Retina (tissue), 1 donor: Measurements from ENCODE around the gene SRGN.
"Not testable (repeated sequence)": the region's sequence is repeated elsewhere in the genome, so short reads cannot be mapped to it uniquely, and the experiment has no call there.

Experiments used
- DNase-seq: peaks from one replicate; pipeline ENCODE4 v3.0.0-alpha.2; 2016

The SRGN gene

DNA sequence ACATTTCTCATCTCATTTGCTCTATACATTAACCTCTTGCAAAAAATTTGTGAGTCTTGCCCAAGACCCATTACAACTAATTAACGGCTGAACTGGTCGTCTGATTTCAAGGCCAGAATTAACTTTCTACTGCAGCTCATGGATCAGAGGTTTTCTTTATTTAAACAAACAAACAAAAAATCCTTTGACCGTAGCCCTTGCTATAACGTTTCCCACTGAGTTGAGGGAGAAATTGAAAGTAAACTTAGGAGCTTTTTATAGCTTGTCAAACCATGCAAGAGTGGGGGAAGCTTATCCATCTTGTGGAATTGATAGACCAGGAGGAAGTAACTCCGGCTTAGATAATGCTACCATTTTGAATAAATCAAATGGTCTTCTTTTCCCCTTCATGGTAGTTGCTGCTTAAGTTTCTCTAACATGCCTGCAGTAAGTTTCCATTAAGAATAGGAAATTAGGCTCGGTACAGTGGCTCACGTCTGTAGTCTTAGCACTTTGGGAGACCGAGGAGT is 3.3 kb downstream of the SRGN start:
- no peak for DNase-seq

GRCh38 chr10:69092959-69093850 is 5.3 kb downstream of the SRGN start:
- DNase-seq, result peak; percentile 51

GRCh38 chr10:69093933-69094332 is 6.0 kb downstream of the SRGN start:
- no peak for DNase-seq

- DNase-seq, result no peak
These were observed 8.1 kb downstream of the SRGN start for GRCh38 chr10:69096045-69096444.

GRCh38 chr10:69097729-69098128 is 9.8 kb downstream of the SRGN start:
- no peak for DNase-seq

DNA sequence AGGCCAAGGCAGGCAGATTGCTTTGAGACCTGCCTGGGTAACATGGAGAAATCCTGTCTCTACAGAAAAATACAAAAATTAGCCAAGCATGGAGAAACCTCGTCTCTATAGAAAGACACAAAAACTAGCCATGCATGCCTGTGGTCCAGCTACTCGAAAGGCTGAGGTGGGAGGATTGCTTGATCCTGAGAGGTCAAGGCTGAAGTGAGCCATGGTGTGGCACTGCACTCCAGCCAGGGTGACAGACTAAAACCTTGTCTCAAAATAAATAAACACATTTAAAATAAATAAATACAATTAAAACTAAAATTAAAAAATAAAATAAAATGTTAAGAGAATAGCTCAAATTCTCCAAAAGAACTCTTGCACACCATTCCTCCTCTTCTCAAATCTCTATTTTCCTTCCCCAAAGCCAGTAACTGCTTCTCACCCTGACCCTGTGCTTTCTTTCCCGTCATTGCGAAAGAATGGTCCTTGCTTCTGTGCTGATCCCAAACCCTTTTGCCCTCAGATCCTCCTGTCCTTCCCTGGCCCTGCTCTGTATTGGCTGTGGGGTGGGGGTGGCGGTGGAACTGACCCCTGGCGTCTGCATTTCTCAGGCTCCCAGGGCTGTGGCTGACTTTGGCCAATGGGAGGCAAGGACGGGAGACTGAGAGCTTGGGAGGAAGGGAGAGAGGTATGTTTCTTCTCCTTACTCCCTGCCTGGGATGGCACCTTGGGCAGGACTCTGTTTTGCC is 12.4 kb downstream of the SRGN start:
- DNase-seq, result no peak

GRCh38 chr10:69101451-69102095 is 13.7 kb downstream of the SRGN start:
- DNase-seq, result no peak

DNA sequence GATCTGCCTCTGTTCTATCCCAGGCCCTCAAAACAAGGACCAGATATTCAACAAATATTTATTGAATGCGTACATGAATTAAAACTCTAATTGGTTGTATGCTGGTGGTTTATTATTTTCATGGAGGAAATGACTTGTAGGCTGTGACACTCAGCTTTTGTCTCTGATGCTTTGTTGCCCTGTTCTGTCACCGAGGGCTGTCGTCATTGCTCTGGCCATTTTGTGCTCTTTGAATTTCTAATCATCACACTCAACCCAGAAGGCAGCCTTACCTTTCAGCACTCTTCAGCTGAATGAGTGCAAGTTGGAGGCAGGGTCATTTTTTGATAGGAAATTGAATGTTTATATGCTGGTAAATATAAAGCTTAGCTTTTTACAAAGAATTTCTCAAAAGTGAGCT is 14.5 kb downstream of the SRGN start:
- DNase-seq, result no peak

DNA sequence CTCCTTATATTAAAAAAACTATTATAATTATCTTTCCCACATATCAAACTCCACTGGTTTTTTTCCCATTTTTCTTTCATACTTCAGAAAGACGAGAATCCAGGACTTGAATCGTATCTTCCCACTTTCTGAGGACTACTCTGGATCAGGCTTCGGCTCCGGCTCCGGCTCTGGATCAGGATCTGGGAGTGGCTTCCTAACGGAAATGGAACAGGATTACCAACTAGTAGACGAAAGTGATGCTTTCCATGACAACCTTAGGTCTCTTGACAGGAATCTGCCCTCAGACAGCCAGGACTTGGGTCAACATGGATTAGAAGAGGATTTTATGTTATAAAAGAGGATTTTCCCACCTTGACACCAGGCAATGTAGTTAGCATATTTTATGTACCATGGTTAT is 15.9 kb downstream of the SRGN start:
- no peak for DNase-seq

GRCh38 chr10:69104994-69105790 is 17.3 kb downstream of the SRGN start:
- no peak for DNase-seq

DNA sequence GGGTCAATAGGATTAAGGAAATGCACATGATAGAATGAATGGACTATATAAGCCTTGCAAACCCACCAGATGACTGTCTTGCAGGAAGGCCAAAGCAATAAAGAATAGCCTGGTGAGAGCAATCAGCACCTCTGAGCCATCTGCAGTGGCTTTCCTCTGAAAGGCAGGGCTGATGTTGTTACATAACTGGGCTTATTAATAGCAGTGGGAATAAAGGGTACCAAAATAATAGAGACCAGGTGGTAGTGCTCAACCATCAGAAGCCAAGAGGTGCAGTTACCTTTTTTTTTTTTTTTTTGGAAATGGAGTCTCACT is 19.2 kb downstream of the SRGN start:
- DNase-seq, result no peak

DNA sequence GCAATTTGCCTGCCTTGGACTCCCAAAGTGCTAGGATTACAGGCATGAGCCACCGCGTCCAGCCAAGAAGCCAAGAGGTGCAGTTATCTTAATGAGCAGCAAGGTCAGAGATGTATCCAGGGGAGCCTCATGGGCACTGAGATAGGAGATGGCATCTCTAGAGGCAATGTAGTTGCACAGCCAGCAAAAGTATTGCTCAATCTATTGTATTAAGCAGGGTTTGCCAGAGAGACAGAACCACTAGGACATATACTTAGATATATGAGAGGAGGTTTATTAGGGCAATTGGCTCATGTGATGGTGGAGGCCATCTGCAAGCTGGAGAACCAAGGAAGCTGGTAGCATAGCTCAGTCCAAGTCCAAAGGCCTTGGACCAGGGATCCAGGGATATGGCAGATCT is 19.8 kb downstream of the SRGN start:
- DNase-seq, result no peak

DNA sequence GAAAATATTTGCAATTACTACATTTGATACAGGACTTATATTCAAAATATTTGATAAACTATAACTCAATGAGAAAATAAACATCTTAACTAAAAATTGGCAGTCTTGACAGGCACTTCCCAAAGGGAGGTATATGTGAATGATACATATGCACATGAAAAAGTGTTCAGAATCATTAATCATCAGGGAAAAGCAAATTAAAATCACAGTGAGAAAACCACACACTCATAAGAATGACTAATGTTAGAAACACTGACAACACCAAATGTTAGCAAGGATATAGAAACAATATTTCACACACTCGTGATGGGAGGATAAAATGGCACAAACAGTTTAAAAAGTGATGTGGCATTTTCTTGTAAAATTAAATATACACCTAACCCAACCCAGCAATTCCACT is 32.0 kb downstream of the SRGN start:
- no peak for DNase-seq

GRCh38 chr10:69123306-69123746 is 35.4 kb downstream of the SRGN start:
- DNase-seq, result no peak

DNA sequence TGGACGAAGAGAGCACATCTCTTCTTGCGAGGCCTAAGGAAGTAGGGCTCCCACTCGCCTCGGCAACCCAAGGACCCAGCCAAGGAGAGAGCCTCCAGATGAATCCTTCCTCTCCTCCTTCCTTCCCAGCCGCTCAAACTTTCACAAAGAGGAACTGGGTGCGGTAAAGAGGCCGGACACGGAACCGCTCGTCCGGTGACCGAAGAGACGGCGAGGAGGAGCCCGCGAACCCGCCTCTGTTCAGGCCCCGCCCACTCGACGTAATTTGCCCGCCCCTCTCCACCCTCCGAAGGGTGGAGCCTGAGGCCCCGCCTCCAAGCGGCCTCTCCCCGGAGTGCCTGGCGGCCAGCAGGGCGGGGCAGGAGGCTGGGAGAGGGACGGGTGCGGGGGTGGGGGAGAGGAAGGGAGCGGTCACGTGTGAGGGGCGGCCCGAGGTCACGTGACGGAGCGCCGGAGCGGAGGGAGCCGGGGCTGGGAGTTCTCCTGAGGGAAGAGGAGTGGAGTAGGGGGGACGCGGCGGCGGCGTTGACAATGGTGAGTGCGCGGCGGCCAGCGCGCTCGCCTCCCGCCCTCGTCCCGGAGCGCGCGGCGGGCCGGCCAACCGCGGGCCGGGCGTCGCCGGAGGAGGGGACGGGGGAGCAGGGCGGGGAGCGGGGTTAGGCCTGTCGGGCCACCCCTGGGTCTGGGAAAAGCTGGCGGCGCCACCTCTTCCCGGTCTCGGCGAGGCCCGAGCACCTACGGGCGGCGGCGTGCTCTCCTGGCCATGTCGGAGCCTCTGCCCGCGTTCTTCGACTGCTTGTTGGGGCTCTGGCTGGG is 36.1 kb downstream of the SRGN start, which contains the start of gene VPS26A:
Gene VPS26A (plus strand): TSS at position 432 of the 816 bp plus-strand sequence. CDS start 100 bp downstream, at position 532.
- peak; percentile 99 for DNase-seq

- peak; percentile 73 for DNase-seq
These were observed 36.8 kb downstream of the SRGN start for GRCh38 chr10:69124563-69125268.

DNA sequence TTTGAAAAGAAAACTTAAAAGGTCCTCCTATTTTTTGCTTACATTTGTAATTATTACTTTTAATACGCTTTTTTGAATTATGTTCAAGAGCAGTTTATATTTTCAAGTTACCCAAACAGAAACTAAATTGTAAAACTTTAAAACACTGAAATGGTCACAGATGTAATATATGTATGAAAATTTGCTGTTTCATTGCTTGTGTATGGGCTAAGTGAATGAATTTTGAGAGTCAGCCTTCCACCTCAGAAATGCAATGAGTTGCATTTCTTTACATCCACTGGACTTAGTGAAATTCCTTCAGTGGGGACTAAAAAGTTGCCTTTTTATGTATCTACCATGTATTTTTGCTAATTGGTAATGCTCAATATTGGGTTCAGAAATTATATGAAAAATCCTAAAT is 37.7 kb downstream of the SRGN start:
- DNase-seq, result no peak

DNA sequence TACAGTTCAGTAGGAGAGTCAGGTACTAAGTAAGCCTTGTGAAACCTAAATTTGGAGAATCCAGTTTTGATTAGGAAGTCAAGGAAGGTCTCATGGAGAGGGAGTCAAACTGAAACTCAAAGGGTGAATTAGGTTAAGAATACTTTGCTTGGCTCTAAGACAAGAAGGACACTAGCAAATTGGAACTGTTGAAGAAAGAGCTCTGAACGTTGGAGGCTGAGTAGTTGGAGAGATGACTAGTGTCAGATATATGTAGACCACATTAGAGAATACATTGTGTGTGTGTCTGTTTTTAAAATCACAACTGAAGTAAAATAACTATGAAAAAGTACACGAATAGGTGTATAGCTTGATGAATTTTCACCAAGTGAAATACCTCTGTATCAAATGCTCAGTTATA is 42.3 kb downstream of the SRGN start:
- no peak for DNase-seq

DNA sequence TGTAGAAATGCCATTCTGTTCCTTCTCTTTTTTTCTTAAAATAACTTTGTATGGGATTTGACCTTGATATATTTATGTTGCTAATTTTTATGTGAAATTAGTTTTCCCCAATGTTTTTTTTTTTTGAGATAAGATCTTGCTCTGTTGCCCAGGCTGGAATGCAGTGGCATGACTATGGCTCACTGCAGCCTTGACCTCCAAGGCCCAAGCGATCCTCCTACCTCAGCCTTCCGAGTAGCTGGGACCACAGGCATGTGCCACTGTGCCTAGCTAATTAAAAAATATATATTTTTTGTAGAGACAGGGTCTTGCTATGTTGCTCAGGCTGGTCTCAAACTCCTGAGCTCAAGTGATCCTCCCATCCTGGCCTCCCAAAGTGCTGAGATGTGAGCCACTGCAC is 52.1 kb downstream of the SRGN start:
- no peak for DNase-seq

GRCh38 chr10:69141304-69141703 is 53.4 kb downstream of the SRGN start:
- DNase-seq, result no peak

DNA sequence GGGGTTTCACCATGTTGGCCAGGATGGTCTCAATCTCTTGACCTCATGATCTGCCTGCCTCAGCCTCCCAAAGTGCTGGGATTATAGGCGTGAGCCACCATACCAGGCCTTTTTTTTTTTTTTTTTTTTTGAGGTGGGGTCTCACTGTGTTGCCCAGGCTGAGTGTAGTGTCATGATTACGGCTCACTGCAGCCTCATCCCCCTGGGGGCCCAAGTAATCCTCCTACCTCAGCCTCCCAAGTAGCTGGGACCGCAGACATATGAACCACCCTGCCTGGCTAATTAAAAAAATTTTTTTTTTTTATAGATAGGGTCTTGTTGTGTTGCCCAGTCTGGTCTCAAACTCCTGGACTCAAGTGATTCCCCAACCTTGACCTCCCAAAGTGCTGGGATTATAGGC is 54.2 kb downstream of the SRGN start:
- not testable (repeated sequence) for DNase-seq
